Thyroid gland (tissue), 4 donors: ENCODE results near the gene PREX1.

Source experiments
- POLR2A ChIP-seq, 2 donors: fragments of 450-650 bp; IDR thresholded peaks; one replicate each; pipeline ENCODE4 v1.6.1; 2017; ENCODE audit warnings: antibody characterized with exemption in 2 of 2, mild to moderate bottlenecking in 2 of 2, moderate library complexity in 1 of 2
- TF ChIP-seq, protein P1 (sequence below), 6 experiments: fragments of 200-600 bp in 3 of 6; fragments of 450-650 bp in 3 of 6; sonication (generic) in 3 of 6; IDR thresholded peaks; one replicate each; pipeline ENCODE4 v1.5.1; 2016 to 2019; ENCODE audit warnings: antibody characterized with exemption in 6 of 6, mild to moderate bottlenecking in 2 of 6, inconsistent platforms in 1 of 6, moderate library complexity in 1 of 6

DNA sequence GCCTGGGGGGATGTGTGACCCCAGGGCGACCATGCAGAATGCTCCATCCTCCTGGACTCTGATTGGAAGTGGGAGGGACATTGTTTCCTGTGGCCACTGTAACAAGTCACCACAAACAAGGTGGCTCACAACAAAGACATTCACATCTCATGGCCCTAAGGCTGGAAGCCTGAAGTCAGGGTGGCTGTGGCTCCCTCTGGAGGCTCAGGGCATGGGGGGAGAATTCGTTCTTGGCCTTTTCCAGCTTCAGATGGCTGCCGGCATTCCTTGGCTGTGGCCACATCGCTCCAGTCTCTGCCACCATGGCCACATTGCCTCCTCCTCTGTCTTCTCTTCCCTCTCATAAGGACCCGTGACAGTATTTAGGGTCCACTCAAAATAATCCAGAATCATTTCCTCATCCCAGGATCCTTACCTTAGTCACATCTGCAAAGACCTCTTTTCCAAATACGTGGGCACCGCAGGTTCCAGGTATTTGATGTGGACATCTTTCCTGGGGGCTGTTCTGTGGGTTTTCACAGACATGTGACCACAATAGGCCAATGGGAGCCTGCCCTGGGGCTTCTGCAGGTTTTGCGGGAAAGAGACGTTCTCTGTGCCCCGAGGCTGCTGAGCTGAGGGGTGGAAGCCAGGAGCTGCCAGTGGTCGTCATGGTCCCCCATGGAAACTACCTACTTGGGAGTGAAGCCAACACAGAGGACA lies 249.3 kb downstream of the PREX1 start:
- TF ChIP-seq, protein P1, sequence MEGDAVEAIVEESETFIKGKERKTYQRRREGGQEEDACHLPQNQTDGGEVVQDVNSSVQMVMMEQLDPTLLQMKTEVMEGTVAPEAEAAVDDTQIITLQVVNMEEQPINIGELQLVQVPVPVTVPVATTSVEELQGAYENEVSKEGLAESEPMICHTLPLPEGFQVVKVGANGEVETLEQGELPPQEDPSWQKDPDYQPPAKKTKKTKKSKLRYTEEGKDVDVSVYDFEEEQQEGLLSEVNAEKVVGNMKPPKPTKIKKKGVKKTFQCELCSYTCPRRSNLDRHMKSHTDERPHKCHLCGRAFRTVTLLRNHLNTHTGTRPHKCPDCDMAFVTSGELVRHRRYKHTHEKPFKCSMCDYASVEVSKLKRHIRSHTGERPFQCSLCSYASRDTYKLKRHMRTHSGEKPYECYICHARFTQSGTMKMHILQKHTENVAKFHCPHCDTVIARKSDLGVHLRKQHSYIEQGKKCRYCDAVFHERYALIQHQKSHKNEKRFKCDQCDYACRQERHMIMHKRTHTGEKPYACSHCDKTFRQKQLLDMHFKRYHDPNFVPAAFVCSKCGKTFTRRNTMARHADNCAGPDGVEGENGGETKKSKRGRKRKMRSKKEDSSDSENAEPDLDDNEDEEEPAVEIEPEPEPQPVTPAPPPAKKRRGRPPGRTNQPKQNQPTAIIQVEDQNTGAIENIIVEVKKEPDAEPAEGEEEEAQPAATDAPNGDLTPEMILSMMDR (IDR thresholded peaks at IDR 0.05) = no peak
- no peak for TF ChIP-seq POLR2A (IDR thresholded peaks at IDR 0.05)
